Omental fat pad (tissue), 4 donors: ENCODE measurements around the gene APOF. TPM values are rescaled to one million over a fixed set of nuclear protein-coding genes. Genes with fewer than 3 reads are reported as not detected.

Source experiments
- ATAC-seq: fragments of 150-250 bp; one replicate; pipeline ENCODE4 v1.9.1; 2016; ENCODE audit warnings: mild to moderate bottlenecking, moderate library complexity; ENCODE audit not compliant: low FRiP score
- DNase-seq: peaks from one replicate; pipeline ENCODE4 v3.0.0-alpha.2; 2019; ENCODE audit warnings: low spot score
- total RNA-seq, 4 donors: library from RNA; depleted of rRNA; stranded (reverse); fragments of >200 nt; gene quantifications; one replicate each; pipeline ENCODE4 v1.1.0, GENCODE V29; 2016
- TF ChIP-seq, protein P1 (sequence below), 3 donors: fragments of 450-650 bp; IDR thresholded peaks; one replicate each; pipeline ENCODE4 v1.5.1; 2016 to 2017; ENCODE audit warnings: antibody characterized with exemption in 3 of 3, mild to moderate bottlenecking in 3 of 3, moderate library complexity in 2 of 3

APOF gene
- total RNA-seq, 4 donors from 2014 or later, result not detected

DNA sequence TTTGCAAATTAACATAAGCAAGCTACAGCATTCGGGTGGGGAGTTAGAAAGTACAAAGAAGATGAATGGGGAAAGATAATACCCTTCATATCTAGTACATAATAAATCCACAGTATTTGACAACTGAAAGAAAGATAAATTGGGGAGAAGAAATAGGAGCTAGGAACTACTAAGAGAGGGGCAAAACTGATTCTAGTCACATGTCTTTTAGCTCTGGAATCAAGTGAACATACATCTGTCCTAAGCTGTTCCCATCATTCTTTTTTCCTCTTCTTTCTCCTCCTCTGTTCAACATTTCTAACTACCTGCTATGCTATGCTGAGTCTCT, 15.3 kb upstream of the APOF start:
- ATAC-seq (no peak), DNase-seq (no peak)
- TF ChIP-seq, protein P1, sequence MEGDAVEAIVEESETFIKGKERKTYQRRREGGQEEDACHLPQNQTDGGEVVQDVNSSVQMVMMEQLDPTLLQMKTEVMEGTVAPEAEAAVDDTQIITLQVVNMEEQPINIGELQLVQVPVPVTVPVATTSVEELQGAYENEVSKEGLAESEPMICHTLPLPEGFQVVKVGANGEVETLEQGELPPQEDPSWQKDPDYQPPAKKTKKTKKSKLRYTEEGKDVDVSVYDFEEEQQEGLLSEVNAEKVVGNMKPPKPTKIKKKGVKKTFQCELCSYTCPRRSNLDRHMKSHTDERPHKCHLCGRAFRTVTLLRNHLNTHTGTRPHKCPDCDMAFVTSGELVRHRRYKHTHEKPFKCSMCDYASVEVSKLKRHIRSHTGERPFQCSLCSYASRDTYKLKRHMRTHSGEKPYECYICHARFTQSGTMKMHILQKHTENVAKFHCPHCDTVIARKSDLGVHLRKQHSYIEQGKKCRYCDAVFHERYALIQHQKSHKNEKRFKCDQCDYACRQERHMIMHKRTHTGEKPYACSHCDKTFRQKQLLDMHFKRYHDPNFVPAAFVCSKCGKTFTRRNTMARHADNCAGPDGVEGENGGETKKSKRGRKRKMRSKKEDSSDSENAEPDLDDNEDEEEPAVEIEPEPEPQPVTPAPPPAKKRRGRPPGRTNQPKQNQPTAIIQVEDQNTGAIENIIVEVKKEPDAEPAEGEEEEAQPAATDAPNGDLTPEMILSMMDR (IDR thresholded peaks at IDR 0.05), result no peak

DNA sequence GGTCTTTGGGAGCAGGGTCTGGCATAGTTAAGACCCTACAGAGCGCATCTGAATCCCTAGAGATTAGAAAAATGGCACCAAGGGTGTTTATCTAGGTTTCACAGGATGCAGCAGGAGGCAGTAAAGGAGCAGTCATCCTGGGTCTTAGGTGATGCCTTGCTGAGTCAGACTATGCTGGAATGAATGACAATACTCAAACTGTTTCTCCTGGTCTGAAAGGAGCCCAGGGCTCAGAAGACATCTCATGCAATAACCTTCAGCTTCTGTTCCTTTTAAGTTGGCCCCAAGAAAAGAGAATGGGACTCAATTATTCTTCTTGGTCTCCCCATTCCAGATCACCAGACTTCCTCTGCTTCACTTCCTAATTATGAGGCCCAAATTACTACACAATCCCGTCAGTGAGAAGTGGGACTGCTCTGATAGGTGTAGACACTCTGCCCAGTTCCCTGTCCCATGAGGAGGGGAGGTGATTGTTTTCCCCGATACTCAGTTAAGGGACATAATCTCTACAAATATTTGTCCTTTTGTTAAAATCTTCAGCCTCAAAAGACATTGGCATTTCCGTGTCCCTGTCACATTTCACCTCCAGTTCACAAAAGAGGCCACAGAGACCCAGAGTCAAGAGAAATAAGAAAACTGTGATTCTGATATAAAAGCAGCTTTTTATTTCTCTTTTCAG, 14.8 kb upstream of the APOF start:
- TF ChIP-seq, protein P1 (IDR thresholded peaks at IDR 0.05), result no peak
- no peak for ATAC-seq
- no peak for DNase-seq

DNA sequence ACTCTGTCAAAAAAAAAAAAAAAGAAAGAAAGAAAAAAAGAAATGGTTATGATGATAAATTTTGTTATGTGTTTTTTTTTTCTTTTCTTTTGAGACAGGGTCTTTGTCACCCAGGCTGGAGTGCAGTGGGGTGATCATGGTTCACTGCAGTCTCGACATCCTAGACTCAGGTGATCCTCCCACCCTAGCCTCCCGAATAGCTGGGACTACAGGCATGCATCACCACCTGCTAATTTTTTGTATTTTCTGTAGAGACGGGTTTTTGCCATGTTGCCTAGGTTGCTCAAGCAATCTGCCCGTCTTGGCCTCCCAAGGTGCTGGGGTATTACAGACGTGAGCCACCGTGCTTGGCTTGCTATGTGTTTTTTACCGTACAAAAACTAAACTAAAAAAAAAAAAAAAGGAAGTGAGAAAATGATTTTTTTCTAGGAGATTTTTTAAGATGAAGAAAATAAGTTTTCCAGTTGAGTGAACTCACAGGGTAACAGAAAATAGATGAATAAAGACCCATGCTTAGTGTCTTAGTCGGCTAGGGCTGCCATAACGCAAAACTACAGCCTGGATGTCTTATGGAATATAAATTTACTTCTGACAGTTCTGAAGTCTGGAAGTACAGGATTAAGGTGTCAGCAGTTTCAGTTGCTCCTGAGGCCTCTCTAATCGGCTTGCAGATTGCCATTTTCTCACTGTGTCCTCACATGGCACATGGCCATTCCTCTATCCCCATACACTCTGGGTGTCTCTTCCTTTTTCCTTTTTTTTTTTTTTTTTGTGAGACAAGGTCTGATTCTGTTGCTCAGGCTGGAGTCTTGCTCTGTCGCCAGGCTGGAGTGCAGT, 13.2 kb upstream of the APOF start:
- no peak for ATAC-seq
- DNase-seq, result no peak
- TF ChIP-seq, protein P1 (IDR thresholded peaks at IDR 0.05), result no peak

DNA sequence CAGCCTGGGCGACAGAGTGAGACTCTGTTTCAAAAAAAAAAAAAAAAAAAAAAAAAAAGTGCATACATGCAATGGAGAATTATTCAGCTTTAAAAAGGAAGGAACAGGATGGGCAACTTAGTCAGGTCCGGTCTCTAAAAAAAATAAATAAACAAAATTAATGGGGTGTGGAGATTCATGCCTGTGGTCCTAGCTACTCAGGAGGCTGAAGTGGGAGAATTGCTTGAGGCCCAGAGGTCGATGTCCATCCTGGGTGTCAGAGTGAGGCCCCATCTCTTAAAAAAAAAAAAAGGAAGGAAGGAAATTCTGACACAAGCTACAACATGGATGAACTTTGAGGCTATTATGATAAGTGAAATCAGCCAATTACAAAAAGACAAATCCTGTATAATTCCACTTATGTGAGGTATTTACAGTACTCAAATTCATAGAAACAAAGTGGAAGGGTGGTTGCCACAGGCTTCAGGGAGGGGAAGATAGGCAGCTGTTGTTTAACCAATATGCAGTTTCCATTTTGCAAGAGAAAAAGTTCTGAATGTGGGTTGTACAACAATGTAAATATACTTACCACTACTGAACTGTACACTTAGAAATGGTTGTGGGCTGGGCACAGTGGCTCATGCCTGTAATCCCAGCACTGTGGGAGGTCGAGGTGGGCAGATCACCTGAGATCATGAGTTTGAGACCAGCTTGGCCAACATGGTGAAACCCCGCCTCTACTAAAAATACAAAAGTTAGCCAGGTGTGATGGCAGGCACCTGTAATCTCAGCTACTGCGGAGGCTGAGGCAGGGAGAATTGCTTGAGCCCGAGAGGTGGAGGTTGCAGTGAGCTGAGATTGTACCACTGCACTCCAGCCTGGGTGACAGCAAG, 12.3 kb upstream of the APOF start:
- DNase-seq, result no peak
- no peak for ATAC-seq
- TF ChIP-seq, protein P1 (IDR thresholded peaks at IDR 0.05), result no peak

DNA sequence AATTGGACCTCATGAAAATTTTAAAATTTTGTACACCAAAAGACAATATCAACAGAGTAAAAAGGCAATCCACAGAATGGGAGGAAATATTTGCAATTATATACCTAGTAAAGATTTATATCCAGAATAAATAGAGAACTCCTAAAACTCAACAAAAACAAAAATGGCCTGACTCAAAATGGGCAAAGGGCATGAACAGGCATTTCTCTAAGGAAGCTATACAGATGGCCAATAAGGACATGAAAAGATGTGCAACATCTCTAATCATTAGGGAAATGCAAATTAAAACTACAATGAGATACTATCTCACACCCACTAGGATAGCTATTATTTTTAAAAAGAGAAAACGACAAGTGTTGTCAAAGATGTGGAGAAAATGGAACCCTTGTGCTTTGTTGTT, 10.9 kb upstream of the APOF start:
- no peak for ATAC-seq
- TF ChIP-seq, protein P1 (IDR thresholded peaks at IDR 0.05), result no peak

DNA sequence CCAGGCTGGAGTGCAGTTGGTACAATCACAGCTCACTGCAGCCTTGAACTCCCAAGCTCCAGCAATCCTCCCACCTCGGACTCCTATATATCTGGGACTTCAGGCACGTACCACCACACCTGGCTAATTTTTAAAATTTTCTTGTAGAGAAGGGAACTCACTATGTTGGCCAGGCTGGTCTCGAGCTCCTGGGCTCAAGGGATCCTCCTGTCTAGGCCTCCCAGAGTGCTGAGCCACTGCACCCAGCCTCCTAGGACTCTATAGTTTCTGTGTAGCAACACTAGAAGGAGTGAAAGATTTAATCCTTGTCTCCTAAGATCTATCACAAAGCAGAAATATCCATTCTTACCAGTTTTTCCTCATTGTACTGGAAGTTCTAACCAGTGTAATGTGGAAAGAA, 4.3 kb upstream of the APOF start:
- TF ChIP-seq, protein P1 (IDR thresholded peaks at IDR 0.05), result no peak
- DNase-seq, result no peak
- no peak for ATAC-seq

More for the DNA sequence above, 10.9 kb upstream of the APOF start:
- no peak for DNase-seq
